GM18502 (cell line): Measurements from ENCODE around the gene PRAMEF12.
"Not testable (repeated sequence)": the region's sequence is repeated elsewhere in the genome, so short reads cannot be mapped to it uniquely, and the experiment has no call there.

Experiments
- ATAC-seq: cut with Tn5 transposase; IDR thresholded peaks from one replicate; pipeline ENCODE4 v1.9.1; 2021; ENCODE audit warnings: mild to moderate bottlenecking; ENCODE audit not compliant: unreplicated experiment, poor library complexity

Gene PRAMEF12

DNA sequence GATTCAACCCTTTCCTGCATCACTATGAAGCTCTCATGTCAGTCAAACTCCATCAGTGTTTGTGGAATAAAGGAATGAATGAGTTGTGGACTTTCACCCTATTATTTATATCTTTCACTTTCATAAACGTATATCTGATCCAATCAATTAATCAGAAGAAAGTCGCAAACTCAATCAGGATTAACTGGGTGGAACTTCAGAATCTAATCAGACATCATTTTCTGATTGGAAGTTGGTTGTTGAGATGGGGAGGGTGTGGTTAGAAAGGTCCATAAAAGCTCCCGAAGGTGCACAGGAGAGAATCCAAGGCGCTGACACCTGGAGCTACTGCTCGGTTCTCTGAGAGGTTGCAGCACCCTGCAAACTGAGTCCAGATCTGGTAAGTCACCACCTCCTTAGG, at the start of gene PRAMEF12:
Gene PRAMEF12 (plus strand): TSS at position 301 of the 400 bp plus-strand sequence. CDS start 1,130 bp downstream, outside the sequence.
- no peak for ATAC-seq

DNA sequence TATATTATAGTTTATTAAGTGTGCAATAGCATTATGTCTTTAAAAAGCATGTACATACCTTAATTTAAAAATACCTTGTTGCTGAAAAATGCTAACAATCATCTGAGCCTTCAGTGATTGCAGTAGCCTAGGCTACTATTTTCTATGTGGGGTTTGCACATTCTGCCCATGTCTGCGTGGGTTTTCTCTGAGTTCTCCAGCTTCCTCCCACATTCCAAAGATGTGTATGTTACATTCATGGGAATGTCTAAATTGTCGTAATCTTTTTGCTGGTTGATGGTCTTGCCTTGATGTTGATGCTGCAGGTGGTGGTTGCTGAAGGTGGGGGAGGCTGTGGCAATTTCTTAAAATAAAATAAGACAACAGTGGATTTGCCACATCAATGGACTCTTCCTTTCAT, 45.1 kb upstream of the PRAMEF12 start:
- no peak for ATAC-seq

DNA sequence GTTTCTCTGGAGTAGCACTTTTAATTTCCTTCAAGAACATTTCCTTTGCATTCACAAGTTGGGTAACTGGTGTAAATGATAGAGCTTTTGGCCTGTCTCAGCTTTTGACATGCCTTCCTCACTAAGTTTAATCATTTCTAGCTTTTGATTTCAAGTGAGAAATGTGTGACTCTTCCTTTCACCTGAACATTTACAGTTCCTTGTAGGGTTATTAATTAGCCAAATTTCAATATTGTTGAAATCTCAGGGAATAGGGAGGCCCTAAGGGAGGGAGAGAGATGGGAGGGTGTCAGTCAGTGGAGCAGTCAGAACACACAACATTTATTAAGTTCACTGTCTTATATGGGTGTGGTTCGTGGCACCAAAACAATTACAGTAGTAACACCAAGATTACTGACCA, 43.4 kb upstream of the PRAMEF12 start:
- ATAC-seq, result no peak

DNA sequence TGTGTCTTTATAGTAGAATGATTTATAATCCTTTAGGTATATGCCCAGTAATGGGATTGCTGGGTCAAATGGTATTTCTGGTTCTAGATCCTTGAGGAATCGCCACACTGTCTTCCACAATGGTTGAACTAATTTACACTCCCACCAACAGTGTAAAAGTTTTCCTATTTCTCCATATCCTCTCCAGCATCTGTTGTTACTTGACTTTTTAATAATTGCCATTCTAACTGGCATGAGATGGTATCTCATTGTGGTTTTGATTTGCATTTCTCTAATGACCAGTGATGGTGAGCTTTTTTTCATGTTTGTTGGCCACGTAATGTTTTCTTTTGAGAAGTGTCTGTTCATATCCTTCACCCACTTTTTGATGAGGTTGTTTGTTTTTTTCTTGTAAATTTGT, 42.5 kb upstream of the PRAMEF12 start:
- ATAC-seq, result not testable (repeated sequence)

DNA sequence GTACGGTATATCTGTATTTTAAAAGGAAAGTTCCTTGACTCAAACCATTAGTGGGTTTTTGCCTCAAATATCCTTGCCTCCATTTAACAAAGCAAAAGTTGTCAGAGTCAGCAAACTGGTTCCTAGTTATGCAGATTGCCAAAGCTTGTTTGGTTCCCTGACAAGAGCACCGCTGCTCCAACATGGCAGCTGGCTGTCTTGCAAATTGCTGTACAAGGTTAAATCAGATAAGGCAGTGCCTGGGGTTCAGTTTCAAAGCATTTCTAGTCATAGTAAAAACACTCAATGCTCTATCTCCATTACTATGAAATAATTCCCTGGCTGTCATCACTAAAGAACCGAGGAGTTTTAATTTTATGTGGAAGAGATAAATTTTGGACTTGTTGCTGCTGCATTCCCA, 38.9 kb upstream of the PRAMEF12 start:
- no peak for ATAC-seq

DNA sequence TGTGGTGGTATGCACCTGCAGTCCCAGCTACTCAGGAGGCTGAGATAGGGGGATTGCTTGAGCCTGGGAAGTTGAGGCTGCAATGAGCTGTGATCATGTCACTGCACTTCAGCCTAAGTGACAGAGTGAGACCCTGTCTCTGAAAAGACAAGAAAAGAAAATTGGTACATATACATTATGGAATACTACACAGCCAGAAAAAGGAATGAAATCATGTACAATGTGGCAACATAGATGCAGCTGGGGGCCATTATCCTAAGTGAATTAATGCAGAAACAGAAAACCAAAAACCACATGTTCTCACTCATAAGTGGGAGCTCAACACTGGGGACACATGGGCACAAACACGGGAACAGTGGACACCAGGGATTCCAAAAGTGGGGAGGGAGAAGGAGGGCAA, 34.6 kb upstream of the PRAMEF12 start:
- ATAC-seq, result no peak

DNA sequence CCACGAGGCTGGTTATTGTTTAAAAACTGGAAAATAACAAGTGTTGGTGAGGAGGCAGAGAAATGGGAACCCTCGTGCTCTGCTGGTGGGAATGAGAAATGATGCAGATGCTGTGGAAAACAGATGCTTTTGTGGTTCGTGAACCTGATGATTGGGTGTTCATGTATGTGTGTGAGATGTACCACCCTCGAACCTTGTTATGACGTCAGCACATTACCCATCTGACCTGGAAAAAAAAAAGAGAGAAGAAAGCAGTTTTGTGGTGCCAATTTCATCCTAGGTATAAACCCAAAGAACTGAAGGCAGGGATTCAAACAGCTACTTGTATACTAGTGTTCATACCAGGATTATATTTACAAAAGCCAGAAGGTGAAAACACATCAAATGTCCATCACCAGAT, 33.9 kb upstream of the PRAMEF12 start:
- no peak for ATAC-seq

DNA sequence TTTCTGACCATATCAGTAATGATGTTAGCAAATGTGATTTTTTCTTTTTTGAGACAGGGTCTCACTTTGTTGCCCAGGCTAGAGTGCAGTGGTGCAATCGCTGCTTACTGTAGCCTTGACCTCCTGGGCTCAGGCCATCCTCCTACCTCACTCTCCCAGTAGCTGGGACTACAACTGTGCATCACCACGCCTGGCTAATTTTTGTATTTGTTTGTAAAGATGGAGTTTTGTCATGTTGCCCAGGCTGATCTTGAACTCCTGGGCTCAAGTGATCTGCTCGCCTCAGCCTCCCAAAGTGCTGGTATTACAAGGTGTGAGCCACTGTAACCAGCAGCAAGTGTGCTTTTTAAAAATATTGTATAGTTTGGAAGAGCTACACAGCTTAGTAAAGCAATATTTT, 31.6 kb upstream of the PRAMEF12 start:
- ATAC-seq, result no peak

DNA sequence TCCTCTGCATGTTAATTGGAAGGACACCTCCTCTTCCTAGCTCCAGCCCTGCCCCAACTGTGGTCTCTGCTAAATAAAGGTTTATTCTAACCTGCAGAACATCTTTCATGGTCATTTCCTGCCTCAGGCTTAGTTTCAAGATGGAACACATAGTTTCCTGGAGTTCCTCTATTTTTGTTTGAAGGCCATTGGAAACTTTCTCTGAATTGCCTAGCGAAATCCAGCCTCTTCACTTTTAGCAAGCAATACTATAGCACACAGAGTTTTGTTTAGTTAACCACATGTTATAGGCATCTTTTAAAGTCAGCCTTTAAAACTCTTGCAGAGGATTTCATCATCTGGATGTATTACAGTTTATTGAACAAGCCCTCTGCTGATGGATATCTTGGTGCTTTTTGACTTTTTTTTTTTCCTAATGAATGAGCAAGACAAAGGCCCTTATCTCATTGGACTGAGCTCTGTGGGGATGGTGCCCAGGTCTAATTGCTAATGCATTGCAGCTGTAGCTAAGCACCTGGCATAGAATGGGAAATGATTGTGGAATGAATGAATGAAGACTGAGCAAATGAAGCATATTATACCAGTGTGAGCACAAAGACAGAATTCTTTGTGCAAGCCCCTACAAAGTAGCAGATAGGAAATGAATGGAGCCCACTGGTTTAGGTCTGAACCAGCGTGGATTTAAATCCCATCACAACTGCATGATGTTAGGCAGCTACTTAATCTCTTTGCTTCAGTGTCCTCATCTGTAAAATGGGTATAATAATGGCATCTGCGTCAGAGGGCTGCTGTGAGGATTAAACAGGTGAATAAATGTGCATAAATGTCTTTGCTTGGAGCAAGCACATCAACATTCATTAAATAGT, 28.2 kb upstream of the PRAMEF12 start:
- ATAC-seq, result no peak

DNA sequence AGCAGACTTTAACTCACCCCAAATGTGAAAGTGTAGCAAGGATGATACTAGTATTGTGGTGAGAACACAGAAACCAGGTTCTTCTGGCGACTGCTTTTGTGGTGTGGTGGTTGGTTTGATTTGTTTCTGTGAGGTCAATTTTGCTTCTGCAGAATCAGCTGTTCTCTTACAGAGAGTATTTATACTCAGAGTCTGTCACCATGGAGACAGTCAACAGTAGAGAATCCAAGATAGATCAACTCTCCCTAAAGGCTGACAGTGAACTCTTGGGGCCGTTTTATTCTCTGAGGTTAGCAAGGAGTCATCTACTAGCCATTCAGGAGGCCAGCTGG, 27.6 kb upstream of the PRAMEF12 start, which contains the start of gene CFAP107:
Gene CFAP107 (plus strand): TSS at position 209 of the 332 bp plus-strand sequence. CDS start 231 bp downstream, outside the sequence.
- ATAC-seq, result no peak

DNA sequence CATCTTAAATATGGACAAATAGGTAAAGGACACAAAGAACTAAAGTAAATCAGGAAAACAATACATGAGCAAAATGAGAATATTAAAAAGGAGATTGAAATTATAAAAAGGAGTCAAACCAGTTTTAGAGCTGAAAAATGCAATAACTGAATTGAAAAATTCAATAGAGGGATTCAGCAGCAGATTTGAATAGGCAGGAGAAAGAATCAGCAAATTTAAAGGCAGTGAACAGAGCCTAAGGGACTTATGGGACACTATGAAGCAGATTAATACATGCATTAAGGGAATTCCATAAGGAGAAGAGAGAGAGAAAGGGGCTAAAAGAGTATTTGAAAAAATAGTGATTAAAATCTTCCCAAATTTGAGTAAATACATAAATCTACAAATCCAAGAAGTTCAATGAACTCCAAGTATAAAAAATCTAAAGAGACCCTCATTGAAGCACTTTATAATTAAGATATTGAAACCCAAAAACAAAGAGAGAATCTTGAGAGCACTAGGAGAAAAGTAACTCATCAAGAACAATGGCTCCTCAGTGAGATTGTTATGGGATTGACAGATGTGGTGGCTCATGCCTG, 24.7 kb upstream of the PRAMEF12 start:
- ATAC-seq, result no peak

DNA sequence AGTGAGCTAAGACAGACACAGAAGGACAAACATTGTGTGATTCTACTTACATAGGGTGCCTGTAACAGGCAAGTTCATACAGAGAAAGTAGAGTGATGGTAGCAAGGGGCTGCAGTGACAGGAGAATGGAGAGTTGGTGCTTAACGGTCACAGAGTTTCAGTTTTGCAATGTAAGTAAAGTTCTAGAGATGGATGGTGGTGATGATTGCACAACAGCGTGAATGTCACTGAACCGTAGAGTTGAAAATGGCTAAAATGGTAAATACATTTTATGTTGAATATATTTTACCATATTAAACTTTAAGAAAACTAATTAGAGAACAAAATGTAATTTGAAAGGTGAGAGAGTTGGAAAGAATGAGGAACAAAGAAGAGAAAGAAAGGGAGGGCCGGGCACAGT, 18.8 kb upstream of the PRAMEF12 start:
- no peak for ATAC-seq

DNA sequence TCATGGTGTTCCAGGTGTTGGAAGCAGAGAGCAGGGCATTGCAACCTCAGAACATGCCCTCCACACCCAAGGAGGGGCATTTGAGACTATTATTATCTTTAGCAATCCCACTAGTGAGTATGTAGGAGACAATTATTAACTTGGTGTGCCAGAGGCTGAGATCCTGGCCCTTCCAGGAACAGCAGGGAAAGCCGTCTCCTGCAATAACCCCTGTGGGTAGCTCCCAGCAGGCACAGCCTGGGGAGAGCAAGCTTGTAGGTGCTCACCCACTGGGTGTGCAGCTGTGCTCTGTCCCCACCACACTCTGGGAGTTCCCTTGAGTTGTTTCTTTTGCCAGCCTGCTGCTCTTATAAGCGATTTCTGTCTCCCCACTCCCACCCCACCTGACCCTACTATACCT, 17.3 kb upstream of the PRAMEF12 start:
- ATAC-seq, result no peak

DNA sequence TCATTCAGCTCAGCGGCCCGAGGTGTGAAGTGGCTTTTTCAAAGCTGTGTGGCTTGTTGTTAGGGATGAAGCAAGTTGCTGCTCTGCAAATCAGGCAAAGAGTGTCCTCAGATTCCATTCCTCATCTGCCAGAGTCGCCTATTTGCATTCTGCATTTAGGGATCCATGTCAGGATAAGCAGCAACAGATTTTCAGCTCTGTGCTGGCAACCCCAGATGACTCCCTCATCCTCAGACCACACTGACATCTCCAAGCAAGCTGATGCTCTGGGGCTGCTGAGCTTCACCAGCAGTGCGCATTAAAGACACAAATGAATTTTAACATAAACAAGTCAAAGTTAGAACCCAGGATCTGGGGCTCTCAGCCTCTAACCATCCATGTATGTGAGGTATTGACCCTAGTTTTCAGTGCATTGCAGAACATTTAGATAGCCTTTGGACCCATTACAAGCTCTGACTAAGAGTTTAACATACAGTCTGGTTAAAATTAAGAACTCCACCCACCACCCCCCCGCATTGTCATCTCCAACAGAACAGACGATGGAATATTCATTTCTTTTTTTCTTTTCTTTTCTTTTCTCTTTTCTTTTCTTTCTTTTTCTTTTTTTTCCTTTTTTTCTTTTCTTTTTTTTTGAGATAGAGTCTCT, 16.6 kb upstream of the PRAMEF12 start:
- no peak for ATAC-seq

DNA sequence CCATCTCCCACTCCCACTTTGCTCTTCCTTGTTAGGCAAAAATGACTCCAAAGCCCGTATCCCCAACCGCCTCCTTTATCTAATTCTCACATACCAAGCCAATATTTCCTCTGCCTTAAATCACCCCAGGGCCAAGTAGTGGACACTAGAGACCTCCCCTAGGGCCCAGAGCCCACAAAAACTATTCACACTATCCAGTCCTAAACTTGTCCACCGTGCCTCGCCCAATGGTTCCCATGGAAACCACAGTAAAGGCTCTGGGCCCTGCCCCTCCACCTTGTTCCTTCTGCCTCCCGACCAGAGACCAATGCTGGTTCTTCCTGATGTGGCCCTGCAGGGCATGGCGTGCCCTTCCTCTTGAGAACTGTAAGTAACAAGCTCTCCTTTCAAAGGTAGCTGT, 15.7 kb upstream of the PRAMEF12 start:
- ATAC-seq, result no peak

DNA sequence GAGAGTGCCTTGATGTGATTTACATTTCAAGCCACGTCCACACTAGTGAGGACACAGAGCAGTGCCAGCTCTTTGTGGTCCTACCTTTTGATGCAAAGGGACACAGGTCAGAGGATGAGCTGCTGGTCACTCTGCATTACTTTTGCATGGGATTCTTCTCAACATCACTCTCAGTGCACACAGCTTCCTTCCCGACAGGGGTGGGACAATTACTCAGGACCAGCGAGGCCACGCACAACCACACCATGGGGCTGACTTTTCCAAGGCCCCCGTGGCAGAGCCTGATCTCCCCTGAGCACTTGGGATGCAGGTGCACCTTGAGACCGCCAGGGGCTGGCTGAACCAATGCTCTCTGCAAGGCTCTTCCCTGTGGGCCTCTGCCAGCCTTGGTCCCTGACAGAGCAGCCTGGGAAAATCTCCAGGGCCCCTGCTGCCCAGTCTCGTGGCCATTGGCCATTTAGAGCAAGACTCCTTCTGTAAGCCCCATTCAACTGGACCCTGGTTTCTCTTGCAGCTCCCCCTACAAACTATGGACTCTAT, 13.2 kb upstream of the PRAMEF12 start:
- ATAC-seq, result no peak

DNA sequence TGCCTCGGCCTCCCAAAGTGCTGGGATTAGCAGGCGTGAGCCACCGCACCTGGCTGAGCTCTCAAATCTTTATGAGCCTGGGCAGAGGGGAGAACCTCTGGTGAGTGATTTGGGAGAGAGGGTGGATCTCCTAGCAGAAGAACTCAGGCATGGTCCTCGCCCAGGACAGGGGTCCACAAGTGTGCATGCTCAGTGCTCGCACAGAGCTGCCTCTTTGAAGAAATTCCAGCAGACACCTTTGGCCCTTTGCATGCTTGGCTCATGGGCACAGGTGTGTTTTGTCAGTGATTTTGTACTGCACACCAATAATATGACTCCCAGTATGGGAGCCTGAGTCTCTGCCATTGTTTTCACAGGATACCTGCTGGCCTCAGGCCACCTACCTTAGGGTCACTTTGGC, 11.8 kb upstream of the PRAMEF12 start:
- no peak for ATAC-seq

DNA sequence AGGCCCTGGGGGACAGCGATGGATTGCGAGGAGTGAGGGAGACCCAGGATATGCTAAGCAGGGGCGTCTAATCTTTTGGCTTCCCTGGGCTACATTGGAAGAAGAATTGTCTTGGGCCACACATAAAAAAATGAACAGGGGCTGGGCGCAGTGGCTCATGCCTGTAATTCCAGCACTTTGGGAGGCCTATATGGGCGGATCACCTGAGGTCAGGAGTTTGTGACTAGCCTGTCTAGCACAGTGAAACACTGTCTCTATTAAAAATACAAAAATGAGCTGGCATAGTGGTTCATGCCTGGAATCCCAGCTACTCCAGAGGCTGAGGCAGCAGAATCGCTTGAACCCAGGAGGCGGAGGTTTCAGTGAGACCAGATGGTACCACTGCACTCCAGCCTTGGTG, 10.8 kb upstream of the PRAMEF12 start:
- ATAC-seq, result no peak

DNA sequence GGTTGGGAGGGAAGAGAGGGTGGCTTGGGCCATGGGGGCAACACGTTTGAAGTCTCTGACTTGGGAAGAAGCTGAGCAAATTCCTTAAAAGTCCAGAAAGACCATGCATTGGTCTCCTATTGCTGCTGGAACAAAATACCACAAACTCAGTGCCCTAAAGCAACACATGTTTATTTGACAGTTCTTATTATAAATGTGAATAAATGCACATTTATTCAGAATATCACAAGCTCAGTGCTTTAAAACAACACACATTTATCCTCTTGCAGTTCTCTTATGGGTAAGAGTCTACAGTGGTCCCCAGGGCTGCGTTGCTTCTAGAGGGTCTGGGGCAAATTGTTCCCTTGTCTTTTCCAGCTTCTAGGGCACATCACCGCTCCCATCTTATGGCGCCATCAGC, 10.1 kb upstream of the PRAMEF12 start:
- no peak for ATAC-seq

DNA sequence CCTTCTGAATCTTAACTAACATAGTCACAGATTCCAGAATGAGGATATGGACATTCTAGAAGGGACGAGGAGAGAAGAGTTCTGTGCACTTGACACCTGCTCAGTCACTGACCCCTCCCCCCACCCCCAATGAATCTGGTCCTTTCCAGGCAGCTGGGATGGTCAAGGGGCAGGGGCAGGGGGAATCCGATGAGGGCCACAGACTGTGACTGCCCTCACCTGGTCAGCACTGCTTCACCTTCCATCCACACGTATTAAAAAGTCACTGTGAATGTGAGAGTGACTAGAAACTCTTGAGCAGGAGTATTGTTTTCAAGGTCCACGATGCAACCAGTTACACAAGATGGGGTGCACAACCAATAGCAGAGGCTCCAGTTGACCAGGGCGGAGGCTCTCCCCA, 9.5 kb upstream of the PRAMEF12 start:
- no peak for ATAC-seq

DNA sequence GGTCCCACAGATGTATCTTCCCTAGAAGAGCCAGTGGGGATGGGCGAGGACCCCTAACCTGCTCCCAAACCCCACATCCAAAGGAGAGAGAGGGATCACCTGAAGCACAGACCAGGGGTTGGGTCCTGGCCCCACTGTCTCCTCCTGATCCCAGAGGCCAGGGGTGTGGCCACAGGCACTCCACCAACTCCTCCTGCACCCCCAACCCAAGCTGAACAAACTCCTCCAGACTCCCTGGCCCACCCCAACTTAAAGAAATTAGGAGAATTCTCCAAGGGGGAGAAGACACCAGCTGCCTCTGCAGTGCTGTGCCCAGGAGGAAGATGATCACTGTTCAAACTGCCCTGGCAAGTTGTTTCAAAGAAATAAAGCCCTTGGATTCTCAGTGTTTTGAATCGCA, 4.5 kb upstream of the PRAMEF12 start:
- ATAC-seq, result no peak
